K562 (cell line): ENCODE data around the gene ARID3B. TPM values are rescaled to one million over a fixed set of nuclear protein-coding genes. Genes with fewer than 3 reads are reported as not detected.
A peak's percentile ranks its signal among the peaks of the same experiment; 100 is the strongest.

Experiments
- ATF4 ChIP-seq: fragments of 450-650 bp; formaldehyde crosslinking; IDR thresholded peaks from 2 replicates; pipeline ENCODE4 v1.4.0; 2022; ENCODE audit warnings: mild to moderate bottlenecking, moderate library complexity
- CCAR2 ChIP-seq: fragments of 200-400 bp; formaldehyde crosslinking; IDR thresholded peaks from 2 replicates; pipeline ENCODE4 v1.6.1; 2017; ENCODE audit warnings: mild to moderate bottlenecking, low read depth, low read length
- CEBPB ChIP-seq: fragments of 450-650 bp; IDR thresholded peaks from 2 replicates; pipeline ENCODE4 v1.6.1; 2016; ENCODE audit warnings: missing genetic modification characterization, missing compliant biosample characterization
- CREB1 ChIP-seq, 2 experiments: sonication (generic) in 1 of 2; formaldehyde crosslinking in 1 of 2; IDR thresholded peaks; 2 replicates each; pipeline versions ENCODE4 v1.6.1 to v1.8.0; 2012 to 2022; ENCODE audit warnings: inconsistent platforms in 1 of 2, mild to moderate bottlenecking in 1 of 2, missing genetic modification reagents in 1 of 2, moderate library complexity in 1 of 2
- CTBP1 ChIP-seq: fragments of 450-650 bp; IDR thresholded peaks from 2 replicates; pipeline ENCODE4 v1.6.1; 2016; ENCODE audit warnings: borderline replicate concordance
- ESRRA ChIP-seq: fragments of 450-650 bp; IDR thresholded peaks from 2 replicates; pipeline ENCODE4 v1.6.1; 2014; ENCODE audit warnings: low read depth, mild to moderate bottlenecking, moderate library complexity, borderline replicate concordance
- GTF2E2 ChIP-seq: fragments of 200-800 bp; sonication (Bioruptor generic); IDR thresholded peaks from 2 replicates; pipeline ENCODE4 v1.6.1; 2016; ENCODE audit warnings: missing genetic modification characterization, missing compliant biosample characterization
- HMG20B ChIP-seq: fragments of 250-450 bp; sonication (Bioruptor Pico); IDR thresholded peaks from 2 replicates; pipeline ENCODE4 v1.5.0; 2021; ENCODE audit warnings: mild to moderate bottlenecking
- MNT ChIP-seq, 2 experiments: fragments of 450-650 bp; conservative IDR thresholded peaks; 2 replicates each; pipeline ENCODE4 v1.6.1; 2017; ENCODE audit warnings: mild to moderate bottlenecking in 2 of 2, moderate library complexity in 2 of 2
- NBN ChIP-seq: fragments of 450-650 bp; IDR thresholded peaks from 2 replicates; pipeline ENCODE4 v1.6.1; 2016; ENCODE audit warnings: low read depth, mild to moderate bottlenecking
- NEUROD1 ChIP-seq: fragments of 150-350 bp; IDR thresholded peaks from 2 replicates; pipeline ENCODE4 v1.6.1; 2014; ENCODE audit warnings: borderline replicate concordance, low read length, low read depth; ENCODE audit not compliant: partially characterized antibody
- NFIC ChIP-seq: fragments of 450-650 bp; IDR thresholded peaks from 2 replicates; pipeline ENCODE4 v1.6.1; 2017; ENCODE audit warnings: mild to moderate bottlenecking, inconsistent platforms
- NR2C1 ChIP-seq, 2 experiments: fragments of 450-650 bp; IDR thresholded peaks; 2 replicates each; pipeline ENCODE4 v1.6.1; 2017; ENCODE audit warnings: mild to moderate bottlenecking in 2 of 2, antibody characterized with exemption in 1 of 2, inconsistent platforms in 1 of 2, missing compliant biosample characterization in 1 of 2, missing genetic modification characterization in 1 of 2
- SMARCA4 ChIP-seq: fragments of 450-650 bp; IDR thresholded peaks from 2 replicates; pipeline ENCODE4 v1.6.1; 2016
- SOX6 ChIP-seq: fragments of 450-650 bp; IDR thresholded peaks from 2 replicates; pipeline ENCODE4 v1.6.1; 2014; ENCODE audit warnings: mild to moderate bottlenecking
- SPI1 ChIP-seq: IDR thresholded peaks from 2 replicates; pipeline ENCODE4 v1.6.1; 2011; ENCODE audit warnings: low read depth, low read length, control low read depth, borderline replicate concordance
- STAT5A ChIP-seq: IDR thresholded peaks from 2 replicates; pipeline ENCODE4 v1.6.1; 2012; ENCODE audit warnings: low read length, inconsistent platforms, borderline replicate concordance
- XRCC3 ChIP-seq: fragments of 450-650 bp; IDR thresholded peaks from 2 replicates; pipeline ENCODE4 v1.6.1; 2017; ENCODE audit warnings: mild to moderate bottlenecking, moderate library complexity
- ZBTB1 ChIP-seq: sonication (generic); formaldehyde crosslinking; IDR thresholded peaks from 2 replicates; pipeline ENCODE4 v1.8.1; 2023; ENCODE audit warnings: missing genetic modification reagents, low read depth, mild to moderate bottlenecking, borderline replicate concordance
- ZEB2 ChIP-seq: fragments of 450-650 bp; IDR thresholded peaks from 2 replicates; pipeline ENCODE4 v1.6.1; 2016
- ZNF561 ChIP-seq: fragments of 450-650 bp; formaldehyde crosslinking; conservative IDR thresholded peaks from 2 replicates; pipeline ENCODE4 v1.4.0; 2020; ENCODE audit warnings: mild to moderate bottlenecking, moderate library complexity
- polyA plus RNA-seq, 8 experiments: library from polyadenylated mRNA; depleted of rRNA in 4 of 8; stranded (reverse) in 5 of 8; unstranded in 3 of 8; fragments of >200 nt; fragmentation: Nextera tagmentation in 2 of 8; fragmentation: Illumina TruSeq in 1 of 8; extraction: Ambion mirVana in 2 of 8; extraction: Trizol in 1 of 8; gene quantifications; 2 replicates each; pipeline versions ENCODE4 v1.2.1 to v1.2.3, GENCODE V29; 2011 to 2014; ENCODE audit warnings: inconsistent platforms in 1 of 8, missing spikeins in 1 of 8
- total RNA-seq, 7 experiments: library from RNA; depleted of rRNA in 6 of 7; stranded (reverse); fragments of >200 nt in 6 of 7; fragmentation: Illumina TruSeq in 2 of 7; extraction: Trizol in 2 of 7; gene quantifications; 2 replicates each; pipeline versions ENCODE4 v1.2.1 to v1.2.3, GENCODE V29; 2011 to 2021; ENCODE audit warnings: low replicate concordance in 1 of 7
- TF ChIP-seq, protein P1 (sequence below): fragments of 250-450 bp; sonication (Bioruptor Pico); IDR thresholded peaks from 2 replicates; pipeline ENCODE4 v1.5.0; 2020; ENCODE audit warnings: mild to moderate bottlenecking, borderline replicate concordance
- TF ChIP-seq, protein P2 (sequence below): sonication (generic); formaldehyde crosslinking; IDR thresholded peaks from 2 replicates; pipeline ENCODE4 v1.9.0; 2022; ENCODE audit warnings: mild to moderate bottlenecking, missing genetic modification reagents

The ARID3B gene
- total and polyA plus RNA-seq, 9 of the 15 experiments (the other 6 are each of a cell fraction or from before 2014, with no cell fraction given) = 0.32 to 15.1 (median 7.1) TPM

- TF ChIP-seq NEUROD1 (peak; percentile 38), CTBP1 (peak; percentile 96), ESRRA (peak; percentile 98), MNT (conservative IDR thresholded peaks at IDR 0.05) (peak; percentile 30 to 69; a peak in 2 of 4 replicates), GTF2E2 (no peak), ZNF561 (CRISPR knock-in tag) (no peak), CEBPB (no peak), CREB1 (IDR thresholded peaks at IDR 0.05) (no peak), CREB1 (CRISPR knock-in tag; IDR thresholded peaks at IDR 0.05) (peak; percentile 20; the same call in 1 of the 2 replicates), NFIC (peak; percentile 61), ZEB2 (peak; percentile 92), STAT5A (peak; percentile 33; the same call in 1 of the 2 replicates), SMARCA4 (peak; percentile 76), SPI1 (no peak), XRCC3 (no peak), ZBTB1 (CRISPR knock-in tag) (0 out of 2 replicates have a peak, but pooled peaks have one; percentile 53), NBN (0 out of 2 replicates have a peak, but pooled peaks have one; percentile 31), SOX6 (peak; percentile 66), CCAR2 (no peak), NR2C1 (IDR thresholded peaks at IDR 0.05) (peak; percentile 81), NR2C1 (tag; IDR thresholded peaks at IDR 0.05) (peak; percentile 85), HMG20B (CRISPR knock-in tag) (no peak), ATF4 (CRISPR knock-in tag) (no peak)
- TF ChIP-seq, protein P1, sequence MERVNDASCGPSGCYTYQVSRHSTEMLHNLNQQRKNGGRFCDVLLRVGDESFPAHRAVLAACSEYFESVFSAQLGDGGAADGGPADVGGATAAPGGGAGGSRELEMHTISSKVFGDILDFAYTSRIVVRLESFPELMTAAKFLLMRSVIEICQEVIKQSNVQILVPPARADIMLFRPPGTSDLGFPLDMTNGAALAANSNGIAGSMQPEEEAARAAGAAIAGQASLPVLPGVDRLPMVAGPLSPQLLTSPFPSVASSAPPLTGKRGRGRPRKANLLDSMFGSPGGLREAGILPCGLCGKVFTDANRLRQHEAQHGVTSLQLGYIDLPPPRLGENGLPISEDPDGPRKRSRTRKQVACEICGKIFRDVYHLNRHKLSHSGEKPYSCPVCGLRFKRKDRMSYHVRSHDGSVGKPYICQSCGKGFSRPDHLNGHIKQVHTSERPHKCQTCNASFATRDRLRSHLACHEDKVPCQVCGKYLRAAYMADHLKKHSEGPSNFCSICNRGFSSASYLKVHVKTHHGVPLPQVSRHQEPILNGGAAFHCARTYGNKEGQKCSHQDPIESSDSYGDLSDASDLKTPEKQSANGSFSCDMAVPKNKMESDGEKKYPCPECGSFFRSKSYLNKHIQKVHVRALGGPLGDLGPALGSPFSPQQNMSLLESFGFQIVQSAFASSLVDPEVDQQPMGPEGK (CRISPR knock-in tag) = no peak
- TF ChIP-seq, protein P2, sequence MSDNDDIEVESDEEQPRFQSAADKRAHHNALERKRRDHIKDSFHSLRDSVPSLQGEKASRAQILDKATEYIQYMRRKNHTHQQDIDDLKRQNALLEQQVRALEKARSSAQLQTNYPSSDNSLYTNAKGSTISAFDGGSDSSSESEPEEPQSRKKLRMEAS = peak; percentile 90
These were observed 39.7 kb downstream of the ARID3B start (continued) for GRCh38 chr15:74580538-74581350.
